ENCODE measurements around the gene HDAC11. TPM values are rescaled to one million over a fixed set of nuclear protein-coding genes. Genes with fewer than 3 reads are reported as not detected.

Gene HDAC11
- total RNA-seq, 1 experiment from 2014 or later: 12.0 TPM

- CTCF ChIA-PET: interaction anchor here (0.6 to 2.9 kb wide), 5 partner anchors 29 to 123 kb away, joined by 3 to 18 read pairs (median 4); no protein-coding TSS in a partner anchor
- no peaks in the 10 kb centered on the region; the same call in none of the 2 replicates for H3K27me3 Mint-ChIP-seq (ENCODE audit: low read depth)
- TF ChIP-seq MLX (CRISPR knock-in tag; IDR thresholded peaks at IDR 0.05) (no peak), ELF4 (CRISPR knock-in tag; IDR thresholded peaks at IDR 0.05; ENCODE audit: low read depth) (no peak), CDX4 (CRISPR knock-in tag; IDR thresholded peaks at IDR 0.05; ENCODE audit: borderline replicate concordance) (no peak), TEAD4 (CRISPR knock-in tag; IDR thresholded peaks at IDR 0.05) (no peak), HMGXB4 (CRISPR knock-in tag; IDR thresholded peaks at IDR 0.05) (no peak), NR2C2 (CRISPR knock-in tag; IDR thresholded peaks at IDR 0.05) (no peak), E2F5 (CRISPR knock-in tag; IDR thresholded peaks at IDR 0.05) (no peak), ZNF671 (CRISPR knock-in tag; IDR thresholded peaks at IDR 0.05) (no peak), TP53 (CRISPR knock-in tag; IDR thresholded peaks at IDR 0.05) (0 out of 2 replicates have a peak, but pooled peaks have one; percentile 55), ETV6 (CRISPR knock-in tag; IDR thresholded peaks at IDR 0.05) (peak; percentile 55; the same call in 1 of the 2 replicates), SP1 (CRISPR knock-in tag; conservative IDR thresholded peaks at IDR 0.05) (0 out of 2 replicates have a peak, but pooled peaks have one; percentile 28), JAZF1 (CRISPR knock-in tag; IDR thresholded peaks at IDR 0.05) (no peak), CBFB (CRISPR knock-in tag; IDR thresholded peaks at IDR 0.05; ENCODE audit: low read depth) (no peak), KAT7 (CRISPR knock-in tag; IDR thresholded peaks at IDR 0.05; ENCODE audit: borderline replicate concordance) (no peak), ZBTB21 (CRISPR knock-in tag; IDR thresholded peaks at IDR 0.05; ENCODE audit: borderline replicate concordance) (0 out of 2 replicates have a peak, but pooled peaks have one; percentile 60)
- TF ChIP-seq, protein P1, sequence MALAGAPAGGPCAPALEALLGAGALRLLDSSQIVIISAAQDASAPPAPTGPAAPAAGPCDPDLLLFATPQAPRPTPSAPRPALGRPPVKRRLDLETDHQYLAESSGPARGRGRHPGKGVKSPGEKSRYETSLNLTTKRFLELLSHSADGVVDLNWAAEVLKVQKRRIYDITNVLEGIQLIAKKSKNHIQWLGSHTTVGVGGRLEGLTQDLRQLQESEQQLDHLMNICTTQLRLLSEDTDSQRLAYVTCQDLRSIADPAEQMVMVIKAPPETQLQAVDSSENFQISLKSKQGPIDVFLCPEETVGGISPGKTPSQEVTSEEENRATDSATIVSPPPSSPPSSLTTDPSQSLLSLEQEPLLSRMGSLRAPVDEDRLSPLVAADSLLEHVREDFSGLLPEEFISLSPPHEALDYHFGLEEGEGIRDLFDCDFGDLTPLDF (CRISPR knock-in tag; IDR thresholded peaks at IDR 0.05): no peak
- TF ChIP-seq, protein P2, sequence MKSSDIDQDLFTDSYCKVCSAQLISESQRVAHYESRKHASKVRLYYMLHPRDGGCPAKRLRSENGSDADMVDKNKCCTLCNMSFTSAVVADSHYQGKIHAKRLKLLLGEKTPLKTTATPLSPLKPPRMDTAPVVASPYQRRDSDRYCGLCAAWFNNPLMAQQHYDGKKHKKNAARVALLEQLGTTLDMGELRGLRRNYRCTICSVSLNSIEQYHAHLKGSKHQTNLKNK (CRISPR knock-in tag; IDR thresholded peaks at IDR 0.05): no peak
- ATAC-seq (peak; percentile 14), DNase-seq (ENCODE audit: low spot score) (no peak)
- peaks cover 20% of the 10 kb centered on the region for H3K9me3 Mint-ChIP-seq
- peaks cover 28% of the 10 kb centered on the region for H3K4me1 Mint-ChIP-seq
- peaks cover 8% of the 10 kb centered on the region for H3K36me3 Mint-ChIP-seq
- H3K4me3 Mint-ChIP-seq: no peak overlapping the region
- H3K27ac Mint-ChIP-seq: peak overlapping the region; percentile 79
- POLR2A ChIA-PET: no interaction called here
These were observed 45.9 kb downstream of the HDAC11 start for GRCh38 chr3:13525827-13526625.

DNA sequence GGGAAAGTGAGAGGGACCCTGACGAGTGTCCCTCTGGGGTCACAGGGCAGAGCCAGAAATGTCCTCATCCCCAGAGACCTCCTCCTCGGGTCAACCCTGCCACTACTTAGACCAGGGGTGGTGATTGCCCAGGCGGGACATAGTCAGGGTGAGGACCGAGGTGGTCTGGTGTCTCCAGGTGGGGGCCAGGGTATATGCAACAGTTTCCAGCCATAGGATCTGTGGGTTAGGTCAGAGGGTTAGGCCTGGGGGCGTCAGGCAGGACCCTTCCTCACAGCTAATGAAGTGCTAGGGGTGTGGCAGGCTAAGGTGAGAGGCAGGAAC lies 46.5 kb downstream of the HDAC11 start:
- ChIA-PET CTCF (interaction anchor here (1.2 to 2.1 kb wide), 2 partner anchors 30 to 49 kb away, joined by 4 to 6 read pairs; no protein-coding TSS in a partner anchor), POLR2A (no interaction called here)
- Mint-ChIP-seq H3K9me3 (peaks cover 15% of the 10 kb centered on the region), H3K4me1 (peaks cover 28% of the 10 kb centered on the region), H3K27ac (peak overlapping the region; percentile 79; the same call in 1 of the 2 replicates), H3K4me3 (no peak overlapping the region), H3K27me3 (ENCODE audit: low read depth) (no peaks in the 10 kb centered on the region; the same call in none of the 2 replicates), H3K36me3 (peaks cover 5% of the 10 kb centered on the region)
- DNase-seq (ENCODE audit: low spot score): no peak
- ATAC-seq: no peak
- TF ChIP-seq ATF1 (CRISPR knock-in tag; IDR thresholded peaks at IDR 0.05): no peak
- TF ChIP-seq, protein P3, sequence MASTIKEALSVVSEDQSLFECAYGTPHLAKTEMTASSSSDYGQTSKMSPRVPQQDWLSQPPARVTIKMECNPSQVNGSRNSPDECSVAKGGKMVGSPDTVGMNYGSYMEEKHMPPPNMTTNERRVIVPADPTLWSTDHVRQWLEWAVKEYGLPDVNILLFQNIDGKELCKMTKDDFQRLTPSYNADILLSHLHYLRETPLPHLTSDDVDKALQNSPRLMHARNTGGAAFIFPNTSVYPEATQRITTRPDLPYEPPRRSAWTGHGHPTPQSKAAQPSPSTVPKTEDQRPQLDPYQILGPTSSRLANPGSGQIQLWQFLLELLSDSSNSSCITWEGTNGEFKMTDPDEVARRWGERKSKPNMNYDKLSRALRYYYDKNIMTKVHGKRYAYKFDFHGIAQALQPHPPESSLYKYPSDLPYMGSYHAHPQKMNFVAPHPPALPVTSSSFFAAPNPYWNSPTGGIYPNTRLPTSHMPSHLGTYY (CRISPR knock-in tag; IDR thresholded peaks at IDR 0.05): no peak
- no peak for TF ChIP-seq HMGA2 (CRISPR knock-in tag; IDR thresholded peaks at IDR 0.05)
- TF ChIP-seq ZNF423 (CRISPR knock-in tag; IDR thresholded peaks at IDR 0.05): no peak
- no peak for TF ChIP-seq ELF4 (CRISPR knock-in tag; IDR thresholded peaks at IDR 0.05; ENCODE audit: low read depth)
- no peak for TF ChIP-seq ZNF232 (CRISPR knock-in tag; IDR thresholded peaks at IDR 0.05)
- TF ChIP-seq NFE2L1 (CRISPR knock-in tag; IDR thresholded peaks at IDR 0.05): no peak
- TF ChIP-seq, protein P4, sequence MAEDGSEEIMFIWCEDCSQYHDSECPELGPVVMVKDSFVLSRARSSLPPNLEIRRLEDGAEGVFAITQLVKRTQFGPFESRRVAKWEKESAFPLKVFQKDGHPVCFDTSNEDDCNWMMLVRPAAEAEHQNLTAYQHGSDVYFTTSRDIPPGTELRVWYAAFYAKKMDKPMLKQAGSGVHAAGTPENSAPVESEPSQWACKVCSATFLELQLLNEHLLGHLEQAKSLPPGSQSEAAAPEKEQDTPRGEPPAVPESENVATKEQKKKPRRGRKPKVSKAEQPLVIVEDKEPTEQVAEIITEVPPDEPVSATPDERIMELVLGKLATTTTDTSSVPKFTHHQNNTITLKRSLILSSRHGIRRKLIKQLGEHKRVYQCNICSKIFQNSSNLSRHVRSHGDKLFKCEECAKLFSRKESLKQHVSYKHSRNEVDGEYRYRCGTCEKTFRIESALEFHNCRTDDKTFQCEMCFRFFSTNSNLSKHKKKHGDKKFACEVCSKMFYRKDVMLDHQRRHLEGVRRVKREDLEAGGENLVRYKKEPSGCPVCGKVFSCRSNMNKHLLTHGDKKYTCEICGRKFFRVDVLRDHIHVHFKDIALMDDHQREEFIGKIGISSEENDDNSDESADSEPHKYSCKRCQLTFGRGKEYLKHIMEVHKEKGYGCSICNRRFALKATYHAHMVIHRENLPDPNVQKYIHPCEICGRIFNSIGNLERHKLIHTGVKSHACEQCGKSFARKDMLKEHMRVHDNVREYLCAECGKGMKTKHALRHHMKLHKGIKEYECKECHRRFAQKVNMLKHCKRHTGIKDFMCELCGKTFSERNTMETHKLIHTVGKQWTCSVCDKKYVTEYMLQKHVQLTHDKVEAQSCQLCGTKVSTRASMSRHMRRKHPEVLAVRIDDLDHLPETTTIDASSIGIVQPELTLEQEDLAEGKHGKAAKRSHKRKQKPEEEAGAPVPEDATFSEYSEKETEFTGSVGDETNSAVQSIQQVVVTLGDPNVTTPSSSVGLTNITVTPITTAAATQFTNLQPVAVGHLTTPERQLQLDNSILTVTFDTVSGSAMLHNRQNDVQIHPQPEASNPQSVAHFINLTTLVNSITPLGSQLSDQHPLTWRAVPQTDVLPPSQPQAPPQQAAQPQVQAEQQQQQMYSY (CRISPR knock-in tag; IDR thresholded peaks at IDR 0.05): no peak
